NCI-H82 (cell line): ENCODE measurements around the gene EEF1AKMT2.
A peak's percentile ranks its signal among the peaks of the same experiment; 100 is the strongest.
"Not testable (repeated sequence)": the region's sequence is repeated elsewhere in the genome, so short reads cannot be mapped to it uniquely, and the experiment has no call there.

ENCODE experiments used
- DNase-seq: peaks from one replicate; lab custom pipeline; 2025; lab: John Stamatoyannopoulos, UW

The EEF1AKMT2 gene

DNA sequence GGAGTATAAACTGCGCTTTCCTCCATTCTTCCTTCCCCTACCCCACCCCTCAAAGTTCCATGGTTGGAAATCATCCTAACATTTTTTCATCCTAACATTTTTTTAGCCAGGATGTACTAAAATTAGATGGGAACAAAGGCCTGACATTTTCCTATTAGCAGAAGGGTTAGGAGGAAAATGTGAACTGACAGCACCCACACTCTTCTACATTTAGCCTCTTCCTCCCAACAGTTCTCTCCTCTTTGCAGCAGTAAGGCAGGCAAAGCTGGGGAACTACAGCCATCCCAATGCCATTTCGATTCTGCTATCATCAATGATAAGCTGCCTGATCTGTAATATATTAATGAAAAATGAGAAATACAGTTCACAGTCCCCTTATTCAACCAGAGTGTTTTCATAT lies 36.1 kb downstream of the EEF1AKMT2 start:
- no peak for DNase-seq

GRCh38 chr10:124754227-124754626 lies 37.5 kb downstream of the EEF1AKMT2 start:
- DNase-seq = no peak

DNA sequence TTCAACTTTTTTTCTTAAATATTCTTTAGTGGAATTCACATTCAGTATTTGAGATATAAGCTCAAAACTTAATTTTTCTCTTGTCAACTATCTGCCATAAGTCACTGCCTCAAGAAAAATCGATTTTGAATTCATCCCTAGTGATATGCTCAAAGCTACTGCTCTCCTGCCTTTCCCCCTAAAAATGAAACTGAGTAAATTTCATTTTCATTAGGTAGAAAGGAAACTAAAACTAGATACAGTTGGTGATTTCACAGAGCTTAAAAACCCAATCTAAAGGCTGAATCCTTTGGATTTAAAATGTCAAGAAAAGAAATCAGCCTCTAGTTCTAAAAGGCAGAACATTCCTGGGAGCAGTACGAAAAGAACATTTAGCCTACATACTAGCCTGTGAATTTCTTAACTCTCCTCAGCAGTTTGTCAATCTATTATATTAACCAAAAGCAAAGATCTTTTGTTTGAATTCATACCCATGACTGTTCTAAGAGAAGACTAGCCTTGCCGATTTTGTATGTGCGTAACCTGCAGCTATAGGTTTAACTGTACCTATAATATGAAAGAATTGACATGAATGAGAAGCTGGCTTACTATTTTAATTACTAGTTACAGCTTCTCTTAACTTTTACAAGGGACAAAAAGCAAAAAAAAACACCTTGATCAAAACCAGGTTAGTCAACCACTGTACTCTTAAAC lies 42.6 kb downstream of the EEF1AKMT2 start:
- no peak for DNase-seq

- no peak for DNase-seq
Measured at GRCh38 chr10:124748166-124748565, 43.5 kb downstream of the EEF1AKMT2 start.

GRCh38 chr10:124747745-124748144 lies 43.9 kb downstream of the EEF1AKMT2 start:
- DNase-seq = no peak

DNA sequence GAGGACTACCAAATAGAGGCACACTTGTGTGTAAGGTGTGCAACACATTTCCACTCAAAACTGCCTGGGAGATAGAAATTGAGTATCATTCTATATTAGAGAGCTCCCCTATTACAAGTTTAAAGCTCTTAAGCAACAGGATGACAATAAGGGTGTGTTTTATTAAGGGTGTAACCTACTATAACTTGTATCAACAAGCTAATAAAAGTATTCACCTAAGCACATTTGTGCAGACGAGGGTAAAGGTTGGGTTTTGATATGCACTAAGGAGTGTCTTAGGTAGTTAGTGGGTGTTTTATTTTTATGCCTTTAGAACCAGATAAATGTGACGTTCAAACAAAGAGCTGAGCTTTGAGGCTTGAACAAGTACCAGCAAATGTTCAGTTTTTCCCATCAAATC lies 44.7 kb downstream of the EEF1AKMT2 start:
- no peak for DNase-seq

DNA sequence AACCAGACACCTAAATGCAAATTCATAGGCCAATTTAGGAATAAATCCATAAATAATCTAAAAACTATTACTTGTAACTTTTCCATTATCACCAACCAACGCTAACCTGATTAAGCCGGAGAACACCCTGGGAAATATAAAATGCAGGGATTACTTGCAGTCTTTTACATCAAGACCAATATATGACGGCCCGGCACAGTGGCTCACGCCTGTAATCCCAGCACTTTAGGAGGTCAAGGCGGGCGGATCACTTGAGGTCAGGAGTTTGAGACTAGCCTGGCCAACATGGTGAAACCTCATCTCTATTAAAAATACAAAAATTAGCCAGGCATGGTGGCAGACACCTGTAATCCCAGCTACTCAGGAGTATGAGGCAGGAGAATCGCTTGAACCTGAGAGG lies 45.2 kb downstream of the EEF1AKMT2 start:
- not testable (repeated sequence) for DNase-seq

- DNase-seq = peak; percentile 40
Measured at GRCh38 chr10:124745673-124746072, 46.0 kb downstream of the EEF1AKMT2 start.

GRCh38 chr10:124745252-124745651 lies 46.4 kb downstream of the EEF1AKMT2 start:
- no peak for DNase-seq

DNA sequence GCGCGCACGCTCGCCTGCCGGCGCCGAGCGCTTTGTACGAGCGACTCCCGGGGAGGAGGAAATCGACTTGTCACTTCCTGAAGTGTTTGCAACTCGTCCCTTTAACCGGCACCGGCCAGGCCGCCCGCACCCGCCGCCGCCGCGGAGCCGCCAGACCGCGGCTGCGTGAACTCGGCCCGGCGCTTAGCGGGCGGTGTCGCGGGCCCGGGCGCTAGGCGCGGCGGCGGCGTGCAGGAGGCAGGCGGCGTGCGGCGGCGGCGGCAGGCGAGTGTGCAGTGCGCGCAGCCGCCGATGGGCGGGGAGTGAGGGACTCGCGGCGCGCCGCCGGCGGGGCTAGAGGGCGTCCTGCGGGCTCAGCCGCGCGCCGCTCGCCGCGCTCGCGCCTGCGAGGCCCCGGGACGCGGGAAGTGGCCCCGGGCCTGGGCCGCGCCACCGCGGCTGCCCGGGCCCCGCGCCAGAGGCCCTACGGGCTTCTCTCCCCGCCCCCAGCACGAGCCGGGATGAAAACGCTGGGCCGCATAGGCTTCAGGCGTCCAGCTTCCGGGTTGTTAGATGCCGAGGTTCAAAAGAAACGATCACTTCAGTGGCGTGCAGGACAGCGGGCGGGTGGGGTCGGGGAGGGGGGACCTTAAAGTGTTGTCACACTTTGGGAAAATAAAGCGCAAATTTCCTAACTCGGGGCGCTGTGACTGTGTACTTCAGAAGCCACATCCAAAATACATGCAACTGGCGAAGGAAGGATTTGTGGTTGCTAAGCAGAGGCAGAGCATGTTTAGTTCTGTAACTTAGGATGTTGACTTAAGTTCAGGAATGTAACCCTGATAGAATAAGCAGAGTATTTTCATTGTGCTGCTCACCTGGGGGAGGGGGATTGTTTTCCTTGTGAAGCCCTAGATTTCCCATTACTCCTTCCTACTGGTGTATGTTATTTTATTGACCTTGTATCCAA lies 47.3 kb downstream of the EEF1AKMT2 start, which contains the start of gene FAM53B:
Gene FAM53B, minus strand, starts transcription at position 277 of the 949 bp plus-strand sequence. CDS start 37,665 bp downstream, outside the sequence.
- peak; percentile 81 for DNase-seq

DNA sequence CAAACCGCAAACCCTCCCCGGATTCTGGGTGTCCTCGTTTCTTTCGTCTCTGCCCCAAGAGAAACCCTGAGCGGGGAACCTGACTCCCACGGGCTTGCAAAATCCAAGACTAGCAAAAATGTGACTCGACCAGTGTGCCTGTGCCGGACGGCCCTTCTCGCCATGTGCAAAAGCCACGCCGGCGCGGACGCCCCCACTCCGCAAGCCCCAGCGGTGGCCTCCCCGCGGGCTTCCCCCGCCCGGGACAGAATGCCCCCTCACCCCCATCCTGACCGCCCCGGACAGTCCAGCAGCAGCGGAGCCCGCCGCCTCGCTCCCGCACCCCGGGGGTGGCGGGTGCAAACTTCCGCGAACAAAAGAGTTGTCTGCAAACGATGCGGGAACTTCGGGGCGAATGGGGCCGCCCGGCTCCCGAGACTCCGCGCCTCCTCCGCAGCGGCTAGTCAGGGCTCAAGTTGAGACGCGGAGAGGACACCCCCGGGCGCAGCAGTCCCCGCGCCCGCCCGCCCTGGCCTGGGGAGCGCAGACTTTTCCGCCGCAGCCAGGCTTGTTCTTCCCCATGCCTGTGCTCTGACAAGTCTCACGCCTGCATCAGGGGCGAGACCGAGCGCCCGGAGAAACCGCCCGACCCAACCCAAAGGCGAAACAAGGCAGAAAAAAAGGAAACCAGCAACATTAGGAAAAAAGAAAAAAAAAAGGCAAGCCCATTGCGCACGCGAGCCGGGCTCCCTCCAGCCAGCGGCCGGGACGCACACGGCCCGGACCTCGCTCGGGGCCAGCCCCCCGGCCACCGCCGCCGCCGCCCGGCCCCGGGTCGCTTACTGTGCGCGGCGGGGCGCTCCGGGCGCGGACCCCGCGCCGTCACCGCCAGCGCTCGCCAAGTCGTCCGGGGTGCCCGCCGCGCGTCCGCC lies 48.2 kb downstream of the EEF1AKMT2 start:
- DNase-seq = peak; percentile 20

DNA sequence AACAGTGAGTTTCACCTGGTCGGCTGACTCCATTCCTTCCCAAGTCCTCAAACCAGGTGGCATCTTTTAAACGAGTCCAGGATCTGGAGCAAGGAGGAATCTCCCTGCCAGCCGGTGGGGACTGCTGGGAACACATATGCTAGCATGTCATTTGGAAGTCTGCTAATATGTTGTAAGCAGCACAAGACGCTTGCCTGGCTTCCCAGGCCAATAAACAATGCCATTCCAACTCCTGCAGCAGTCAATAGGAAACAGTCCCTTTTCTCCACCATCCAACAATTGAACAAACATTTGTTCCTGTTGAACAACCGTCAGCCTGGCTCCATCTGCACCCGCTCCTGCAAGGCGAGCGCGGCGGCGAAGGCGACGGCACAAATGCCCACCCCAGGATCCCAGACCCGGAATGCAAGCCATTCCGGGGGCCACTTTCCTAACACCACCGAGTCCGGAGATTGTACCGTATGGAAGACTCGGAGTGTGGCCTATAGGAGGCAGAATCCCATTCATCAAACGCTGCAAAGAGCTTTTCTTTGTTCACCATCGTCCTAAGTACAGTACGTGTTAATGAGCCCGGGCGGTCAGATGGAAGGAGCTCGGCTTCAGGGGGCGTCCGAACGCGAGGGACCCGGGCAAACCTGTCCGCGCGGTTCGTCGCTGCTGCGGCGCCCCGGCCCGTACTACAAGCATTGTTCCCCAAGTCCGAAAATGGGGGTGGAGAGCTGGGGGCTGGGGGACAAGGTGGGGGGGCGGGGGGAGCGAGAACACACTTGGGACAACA lies 49.1 kb downstream of the EEF1AKMT2 start:
- DNase-seq = peak; percentile 34

GRCh38 chr10:124741922-124742412 lies 49.7 kb downstream of the EEF1AKMT2 start:
- DNase-seq = peak; percentile 34

- DNase-seq = peak; percentile 75
Measured at GRCh38 chr10:124741281-124741921, 50.3 kb downstream of the EEF1AKMT2 start.

DNA sequence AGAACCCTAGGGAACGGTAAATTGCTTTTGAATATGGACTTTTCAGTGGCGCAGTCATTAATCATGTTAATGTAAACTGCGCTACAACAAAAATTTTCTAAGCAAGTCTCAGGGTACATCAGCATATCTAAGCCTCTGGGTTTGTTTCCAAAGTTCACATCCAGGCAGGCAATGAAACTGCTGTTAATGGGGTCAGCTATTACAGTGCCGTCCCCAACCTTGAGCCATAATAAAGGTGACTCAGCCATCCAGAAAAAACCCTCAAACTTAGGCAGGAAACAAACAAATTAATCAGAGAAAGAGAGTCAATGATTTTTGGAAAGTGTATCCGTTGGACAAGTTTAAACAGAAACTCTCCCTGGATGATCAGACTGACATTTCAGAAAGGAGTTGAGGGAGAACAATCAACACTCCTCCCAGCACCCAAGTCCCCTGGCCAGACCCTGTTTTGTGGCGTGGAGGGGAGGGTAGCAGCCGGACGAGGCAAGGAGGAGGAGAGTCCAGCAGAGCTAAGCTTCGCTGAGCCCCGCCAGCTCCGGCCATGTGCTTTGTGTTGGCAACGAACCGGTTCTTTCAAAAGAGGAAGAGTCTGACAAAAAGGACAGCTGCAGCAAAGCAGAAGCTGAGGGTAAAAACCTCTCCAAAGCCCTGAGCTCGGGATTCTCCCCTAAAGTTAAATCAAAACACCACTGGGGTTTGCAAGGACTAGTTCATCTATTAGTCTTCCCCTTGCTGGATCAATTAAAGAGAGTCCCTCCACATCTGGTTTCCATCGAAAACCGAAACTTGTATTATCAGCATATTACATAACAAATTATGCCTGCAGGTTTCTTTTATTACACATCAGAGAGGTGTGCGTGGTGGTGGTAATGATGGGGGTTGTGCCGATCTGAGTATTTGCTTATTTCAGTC lies 51.1 kb downstream of the EEF1AKMT2 start:
- DNase-seq = no peak

- no peak for DNase-seq
Measured at GRCh38 chr10:124739986-124740368, 51.7 kb downstream of the EEF1AKMT2 start.

DNA sequence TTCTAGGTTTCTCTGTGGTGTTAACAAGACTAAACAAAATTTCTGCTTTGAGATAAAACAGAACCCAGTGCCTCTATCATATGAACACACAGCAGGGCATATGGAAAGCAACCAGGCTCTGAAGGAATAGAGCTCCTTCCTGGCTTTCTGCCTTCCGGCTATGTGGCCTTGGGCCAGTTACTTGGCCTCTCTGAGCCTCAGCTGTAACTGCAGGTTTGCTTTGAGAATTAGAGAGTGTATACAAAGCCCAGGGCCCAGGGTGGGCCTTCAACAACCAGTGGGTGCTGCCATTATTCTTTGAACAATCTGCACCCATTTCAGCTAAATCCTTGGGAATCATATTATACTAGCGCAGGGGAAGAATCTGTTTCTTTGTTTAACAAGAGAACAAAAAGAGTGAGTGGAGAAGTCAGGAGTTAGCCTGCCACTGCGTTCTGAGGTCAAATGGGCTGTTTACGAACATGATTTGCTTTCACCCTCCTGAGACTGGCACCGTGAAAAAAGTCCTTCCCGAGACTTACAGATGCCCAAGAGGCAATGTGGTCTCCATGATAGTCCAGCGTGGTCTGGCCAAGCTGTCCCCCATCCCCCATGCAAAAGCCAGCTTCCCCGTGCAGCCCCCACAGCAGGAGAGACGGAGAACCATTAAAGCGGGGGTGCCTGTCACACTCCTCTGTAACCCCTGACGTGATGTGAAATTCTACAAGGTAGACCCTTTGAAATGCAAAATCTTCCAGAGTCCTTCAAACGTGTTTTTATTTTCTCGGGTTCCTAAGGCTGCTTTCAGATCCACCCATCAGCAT lies 52.4 kb downstream of the EEF1AKMT2 start:
- no peak for DNase-seq

DNA sequence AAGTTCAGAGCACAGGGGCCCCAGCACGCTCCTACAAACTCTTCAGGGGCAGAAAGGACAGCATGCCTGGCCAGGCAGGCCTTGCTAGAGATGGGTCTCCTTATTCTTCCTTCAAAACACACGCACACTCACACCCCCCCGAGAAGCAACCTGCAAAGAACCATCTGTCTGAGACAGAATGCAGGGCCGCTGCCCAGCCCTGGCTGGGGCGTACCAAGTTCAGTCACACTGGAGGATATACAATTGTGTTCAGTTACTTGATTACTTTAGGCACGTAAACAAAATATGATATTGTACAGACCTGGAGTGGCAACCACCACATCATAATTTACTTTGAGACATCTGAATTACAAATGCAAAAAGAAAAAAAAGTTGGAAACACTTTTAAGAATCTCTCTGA lies 53.2 kb downstream of the EEF1AKMT2 start:
- no peak for DNase-seq

DNA sequence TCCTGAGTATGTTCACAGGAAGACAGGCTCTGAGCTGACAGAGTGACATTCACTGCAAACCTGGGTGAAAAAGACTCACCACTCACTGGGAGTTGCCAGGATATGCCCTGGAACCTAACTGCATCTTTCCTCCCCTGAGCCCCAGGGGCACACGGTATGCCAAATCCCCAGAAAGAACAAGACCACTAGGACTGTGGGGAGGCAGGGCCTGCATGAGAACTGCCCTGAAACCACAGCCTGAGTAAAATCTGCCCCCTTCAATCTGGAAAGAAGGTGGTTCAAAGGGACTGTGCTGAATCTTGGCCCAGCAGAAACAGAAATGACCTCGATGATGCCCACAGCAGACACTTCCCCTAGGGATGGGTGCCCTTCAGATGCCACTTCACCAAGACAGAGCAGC lies 54.0 kb downstream of the EEF1AKMT2 start:
- no peak for DNase-seq
